NCI-H524 (cell line): ENCODE measurements around the gene ABCG1.

Source experiments
- DNase-seq, 2 experiments: peaks; one replicate each; lab custom pipeline; 2025; lab: John Stamatoyannopoulos, UW

ABCG1 gene

DNA sequence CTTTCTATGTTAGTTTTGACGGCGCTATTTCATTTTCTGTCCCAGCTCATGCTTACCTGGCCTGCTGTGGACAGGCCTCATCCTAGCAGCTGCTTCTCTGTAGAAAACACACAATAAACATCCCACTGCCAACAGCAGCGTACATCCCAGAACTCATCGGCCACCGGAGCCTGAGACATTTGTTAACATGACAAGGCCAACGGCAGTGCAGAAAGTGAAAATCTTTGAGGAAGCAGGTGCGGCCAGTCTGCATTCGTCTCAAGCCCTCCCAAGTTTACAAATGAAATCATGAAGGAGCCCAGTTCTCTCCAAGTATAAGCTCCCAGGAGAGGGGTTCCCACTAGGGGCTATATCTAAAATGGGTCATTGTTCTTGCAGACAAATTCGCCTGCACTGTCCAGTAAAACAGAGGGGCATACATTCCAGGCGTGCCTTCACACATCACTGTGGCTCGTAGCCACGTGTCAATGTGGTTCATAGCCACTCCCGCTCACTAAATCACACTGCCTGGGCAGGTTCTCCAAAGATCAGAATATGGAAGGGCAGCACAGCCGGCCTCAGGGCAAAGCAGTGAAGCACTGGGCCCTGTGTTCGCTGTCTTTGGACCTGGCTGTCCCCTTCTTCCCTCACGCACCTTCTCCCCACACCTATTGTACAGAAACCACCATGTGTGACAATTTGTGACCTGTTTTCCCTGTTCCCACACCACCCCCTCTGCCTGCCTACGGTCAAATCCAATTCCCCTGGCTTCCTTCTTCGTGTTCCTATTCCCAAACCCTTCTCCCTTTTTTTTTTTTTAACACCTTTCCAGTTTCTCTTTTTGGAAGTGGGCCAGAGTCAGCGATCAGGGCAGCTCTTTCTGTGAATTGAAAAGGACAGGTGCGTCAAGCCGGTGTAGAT lies 27.0 kb upstream of the ABCG1 start:
- no peak for DNase-seq

GRCh38 chr21:42193131-42193671 lies 25.7 kb upstream of the ABCG1 start:
- no peak for DNase-seq

GRCh38 chr21:42193721-42194120 lies 25.2 kb upstream of the ABCG1 start:
- DNase-seq, result no peak

GRCh38 chr21:42194863-42195262 lies 24.1 kb upstream of the ABCG1 start:
- DNase-seq, result no peak

- no peak for DNase-seq
These were observed 23.4 kb upstream of the ABCG1 start for GRCh38 chr21:42195378-42196031.

DNA sequence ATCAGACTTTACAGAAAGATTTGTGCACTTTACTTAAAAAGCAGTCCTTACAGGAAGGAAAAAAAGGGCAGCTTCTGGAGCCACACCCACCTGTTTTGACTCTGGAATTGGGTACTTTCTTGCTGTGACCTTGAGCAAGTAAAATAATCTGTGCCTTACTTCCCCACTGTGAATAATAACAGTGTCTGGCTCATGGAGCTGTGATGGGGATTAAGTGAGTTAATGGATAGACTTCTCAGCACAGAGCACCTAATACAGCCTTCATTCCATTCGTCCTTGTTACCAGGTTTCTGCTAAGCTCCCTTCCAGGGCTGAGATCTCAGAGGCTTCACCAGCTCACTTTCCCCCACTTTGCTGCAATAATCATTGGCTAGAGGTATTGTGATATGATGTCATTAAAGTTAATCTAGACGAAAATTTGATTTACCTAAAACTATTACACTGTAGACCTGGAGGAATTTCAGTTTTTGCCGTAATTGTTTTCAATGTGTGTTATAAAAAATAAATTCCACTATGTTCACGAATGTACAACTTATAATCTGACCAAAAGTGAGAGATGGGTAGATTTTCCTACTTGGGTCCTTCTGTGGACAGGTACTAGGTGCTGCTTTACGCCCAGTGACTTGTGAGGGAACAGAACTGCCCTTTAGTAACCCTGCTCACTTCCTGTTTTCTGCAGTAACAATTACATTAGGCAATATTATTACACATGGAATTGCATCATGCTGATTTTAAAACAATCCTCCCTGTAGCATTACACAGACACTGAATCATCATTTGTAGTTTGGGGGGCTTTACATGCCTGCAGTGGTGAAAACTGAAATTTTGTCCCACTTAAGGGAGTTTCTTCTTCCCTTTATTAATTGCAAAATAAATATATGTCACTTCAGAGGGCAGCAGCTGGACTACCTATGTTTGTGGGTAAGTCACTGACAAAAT lies 19.7 kb upstream of the ABCG1 start:
- DNase-seq, result no peak

DNA sequence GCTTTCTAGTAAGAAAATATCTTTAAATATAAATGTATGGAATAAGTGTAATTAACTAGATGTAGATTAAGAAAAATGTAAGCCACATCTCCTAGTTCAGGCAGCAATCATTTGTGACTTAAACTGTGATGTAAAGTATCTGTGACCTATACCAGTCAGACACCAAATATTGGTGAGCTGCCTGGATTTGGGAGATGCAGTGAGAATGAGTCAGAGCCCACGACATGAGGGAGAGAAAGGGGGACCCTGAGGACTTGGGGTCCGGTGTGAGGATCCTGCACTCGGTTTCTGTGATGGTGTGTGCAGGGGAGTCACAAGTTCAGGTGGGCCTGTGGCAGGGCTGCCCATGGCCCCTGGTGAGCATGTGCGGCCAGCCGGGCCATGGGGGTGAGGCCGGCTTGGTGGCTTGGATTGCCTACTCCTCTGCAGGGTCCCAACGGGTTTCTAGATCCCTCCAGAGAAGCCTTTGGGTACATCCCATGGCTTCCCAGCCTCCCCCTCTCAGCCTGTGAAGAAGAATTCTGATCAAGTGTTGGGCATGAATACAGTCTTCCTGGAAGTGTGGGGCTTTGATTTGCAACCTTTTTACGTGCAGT lies 19.0 kb upstream of the ABCG1 start:
- no peak for DNase-seq

DNA sequence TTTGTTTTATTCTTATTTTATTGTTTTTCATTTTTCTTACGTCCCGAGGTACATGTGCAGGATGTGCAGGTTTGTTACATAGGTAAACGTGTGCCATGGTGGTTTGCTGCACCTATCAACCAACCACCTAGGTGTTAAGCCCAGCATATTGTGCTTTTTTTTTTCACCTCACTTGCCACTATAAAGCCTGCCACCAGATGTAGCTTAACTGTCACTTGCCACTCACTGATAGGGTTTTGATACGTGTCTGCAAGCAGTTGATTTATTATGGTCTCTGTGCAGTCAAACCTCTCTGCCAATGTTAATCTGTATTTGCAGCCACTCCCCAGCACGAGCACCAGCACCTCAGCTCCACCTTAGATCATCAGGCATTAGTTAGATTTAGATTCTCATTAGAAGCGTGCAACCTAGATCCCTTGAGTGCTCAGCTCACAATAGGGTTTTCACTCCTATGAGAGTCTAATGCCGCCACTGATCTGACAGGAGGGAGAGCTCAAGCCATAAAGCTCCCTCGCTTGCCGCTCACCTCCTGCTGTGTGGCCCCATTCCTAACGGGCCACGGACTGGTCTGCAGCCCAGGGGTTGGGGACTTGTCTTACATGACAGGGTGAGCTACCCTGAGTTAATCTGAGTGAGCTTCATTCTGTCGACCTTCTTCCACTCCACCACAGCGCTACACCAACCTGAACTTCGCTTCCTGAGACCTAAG lies 17.9 kb upstream of the ABCG1 start:
- DNase-seq, result no peak

- DNase-seq, result no peak
These were observed 17.3 kb upstream of the ABCG1 start for GRCh38 chr21:42201615-42202161.

DNA sequence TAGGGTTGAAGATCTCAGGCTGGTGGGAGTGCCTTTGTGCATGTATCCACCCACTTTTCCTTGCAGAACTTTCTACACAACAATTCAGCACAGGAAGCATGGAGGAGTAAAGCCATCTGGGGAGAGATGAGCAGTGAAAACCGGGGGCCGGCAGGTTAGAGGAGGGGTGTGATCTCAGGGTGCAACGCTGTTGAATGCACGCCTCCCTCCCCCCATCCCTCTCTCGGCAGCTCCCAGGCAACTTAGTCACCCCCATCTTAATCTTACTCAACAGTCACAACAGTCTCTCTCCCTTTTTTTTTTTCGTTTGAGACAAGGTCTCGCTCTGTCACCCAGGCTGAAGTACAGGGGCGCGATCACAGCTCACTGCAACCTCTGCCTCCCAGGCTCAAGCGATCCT lies 16.6 kb upstream of the ABCG1 start:
- no peak for DNase-seq

DNA sequence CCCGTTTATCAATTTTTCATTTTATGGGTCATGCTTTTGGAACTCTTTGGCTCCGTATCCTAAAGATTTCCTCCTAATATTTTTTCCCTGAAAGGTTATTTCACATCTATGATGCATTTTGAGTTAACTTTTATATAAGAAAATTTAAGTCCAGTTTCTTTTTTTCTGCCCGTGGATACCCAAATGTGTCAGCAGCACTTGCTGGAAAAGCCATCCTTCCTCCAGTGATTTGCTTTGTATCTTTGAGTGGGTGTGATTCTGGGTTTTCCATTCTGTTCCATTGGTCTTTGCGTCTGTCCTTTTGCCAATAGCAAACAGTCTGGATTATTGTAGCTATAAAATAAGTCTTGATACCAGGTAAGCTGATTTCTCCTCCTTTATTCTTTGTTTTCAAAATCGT lies 15.6 kb upstream of the ABCG1 start:
- DNase-seq, result no peak

- DNase-seq, result no peak
These were observed 15.0 kb upstream of the ABCG1 start for GRCh38 chr21:42203936-42204335.

DNA sequence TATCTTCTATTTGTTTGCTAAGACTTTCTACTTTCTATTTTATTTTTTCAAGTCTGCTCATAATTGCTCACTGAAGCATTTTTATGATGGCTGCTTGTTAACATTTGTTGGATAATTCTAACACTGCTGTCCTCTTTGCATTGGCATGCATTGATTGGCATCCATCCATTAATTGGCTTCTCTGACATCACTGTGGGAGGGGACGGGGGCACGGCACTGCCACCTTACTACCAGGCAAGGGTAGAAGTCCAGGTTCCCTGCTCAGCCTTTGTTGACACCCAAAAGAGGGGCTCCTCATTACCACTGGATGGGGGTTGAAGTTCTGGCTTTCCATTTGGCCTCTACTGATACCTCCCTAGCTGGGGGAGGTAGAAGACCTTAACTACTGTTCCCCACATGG lies 11.5 kb upstream of the ABCG1 start:
- DNase-seq, result no peak

DNA sequence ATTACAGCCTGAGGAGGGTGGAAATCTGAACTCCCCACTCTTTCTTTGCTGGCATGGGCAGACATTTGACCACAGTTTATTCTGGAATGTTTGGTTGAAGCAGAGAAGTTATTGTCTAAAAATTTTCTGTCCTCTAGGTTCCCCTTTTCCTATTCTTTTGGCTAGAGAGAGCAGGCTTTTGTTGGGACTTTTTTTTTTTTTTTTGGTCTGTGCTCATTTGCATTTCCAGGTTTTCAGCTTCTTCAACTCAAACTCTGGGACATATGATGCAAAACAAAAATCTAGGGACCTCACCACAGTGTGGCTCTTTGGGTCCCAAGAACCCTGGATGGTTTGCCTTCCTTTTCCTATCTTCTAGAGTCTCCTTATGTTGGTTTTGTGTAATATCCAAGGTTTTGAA lies 10.9 kb upstream of the ABCG1 start:
- no peak for DNase-seq

DNA sequence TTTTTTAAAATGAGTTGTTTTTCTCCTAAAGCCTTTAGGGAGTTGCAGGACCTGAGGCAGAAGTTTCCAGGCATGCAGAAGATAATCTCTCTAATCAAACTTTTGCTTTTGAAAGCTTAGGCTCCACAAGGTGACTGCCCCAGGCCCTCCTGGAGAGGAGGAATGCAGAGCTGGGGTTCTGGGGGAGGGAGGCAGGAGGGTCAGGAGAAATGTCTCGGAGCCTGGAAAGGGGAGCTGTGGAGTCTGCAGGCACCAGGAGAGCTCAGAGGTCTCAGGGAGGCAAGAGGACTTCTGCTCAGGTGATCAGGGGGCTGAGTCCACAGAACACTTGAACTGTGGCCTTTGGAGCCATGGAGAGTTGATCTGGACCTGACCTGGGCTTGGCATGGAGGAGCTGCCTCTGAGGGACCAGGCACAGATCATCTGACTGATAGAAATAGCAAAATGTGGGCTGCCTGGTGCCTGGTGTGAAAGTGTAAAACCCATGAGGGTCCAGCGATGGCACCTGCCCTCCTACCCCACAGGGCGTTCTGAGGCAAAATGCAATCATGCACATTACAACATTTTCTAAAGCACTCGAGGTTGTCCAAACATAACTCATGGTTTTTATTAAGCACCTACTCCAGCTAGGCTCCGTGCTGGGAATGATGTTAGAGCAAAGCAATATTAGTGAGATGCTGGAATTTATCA lies 10.0 kb upstream of the ABCG1 start:
- DNase-seq, result no peak

- no peak for DNase-seq
These were observed 9.0 kb upstream of the ABCG1 start for GRCh38 chr21:42209801-42210479.

DNA sequence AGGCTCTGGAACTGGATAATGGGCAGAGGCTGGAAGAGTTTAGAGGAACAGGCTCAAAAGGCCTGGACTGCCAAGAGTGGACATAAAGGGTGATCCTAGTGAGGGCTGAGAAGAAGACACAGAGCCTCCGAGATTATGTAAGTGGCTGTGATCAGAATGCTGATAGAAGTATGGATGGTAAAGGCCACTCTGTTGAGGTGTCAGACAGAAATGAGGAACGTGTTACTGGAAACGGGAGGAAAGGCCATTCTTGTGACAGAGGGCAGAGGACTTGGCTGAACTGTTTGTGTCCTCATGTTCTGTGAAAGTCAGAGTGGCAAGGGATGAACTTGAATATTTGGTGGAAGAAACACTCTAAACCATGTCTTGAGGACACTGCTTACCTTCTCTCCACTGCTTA lies 6.7 kb upstream of the ABCG1 start:
- no peak for DNase-seq

- DNase-seq, result no peak
These were observed 5.7 kb upstream of the ABCG1 start for GRCh38 chr21:42213082-42213774.
